Liver (tissue), 9 donors: Measurements from ENCODE around the gene EEF1B2. TPM values are rescaled to one million over a fixed set of nuclear protein-coding genes. Genes with fewer than 3 reads are reported as not detected.

Source experiments
- DNase-seq: peaks from one replicate; pipeline ENCODE4 v3.0.0-alpha.2; 2017; ENCODE audit warnings: low spot score
- H3K27ac ChIP-seq, 2 donors: one replicate each; pipeline ENCODE4 v1.7.0; 2013; ENCODE audit warnings: inconsistent platforms in 2 of 2, low read length in 2 of 2, control low read depth in 1 of 2, low read depth in 1 of 2, mild to moderate bottlenecking in 1 of 2
- H3K27me3 ChIP-seq, 4 donors: one replicate each; pipeline versions ENCODE4 v1.6.1 to v1.7.0; 2013; ENCODE audit warnings: low read length in 3 of 4, inconsistent platforms in 1 of 4, mild to moderate bottlenecking in 1 of 4, moderate library complexity in 1 of 4; ENCODE audit not compliant: control insufficient read depth in 4 of 4, insufficient read depth in 4 of 4
- H3K36me3 ChIP-seq, 4 donors: one replicate each; pipeline versions ENCODE4 v1.6.1 to v1.7.0; 2013; ENCODE audit warnings: low read length in 3 of 4, mild to moderate bottlenecking in 3 of 4, low read depth in 1 of 4, moderate library complexity in 1 of 4; ENCODE audit not compliant: control insufficient read depth in 4 of 4, insufficient read depth in 3 of 4
- H3K4me1 ChIP-seq, 4 donors: one replicate each; pipeline versions ENCODE4 v1.6.1 to v1.7.0; 2013; ENCODE audit warnings: low read length in 3 of 4, mild to moderate bottlenecking in 3 of 4, moderate library complexity in 1 of 4; ENCODE audit not compliant: control insufficient read depth in 4 of 4, insufficient read depth in 4 of 4
- H3K4me3 ChIP-seq, 3 donors: one replicate each; pipeline versions ENCODE4 v1.6.1 to v1.7.0; 2013; ENCODE audit warnings: low read length in 3 of 3, control low read depth in 1 of 3, low read depth in 1 of 3, mild to moderate bottlenecking in 1 of 3
- H3K9ac ChIP-seq, 2 donors: one replicate each; pipeline ENCODE4 v1.7.0; 2013; ENCODE audit warnings: low read length in 2 of 2, mild to moderate bottlenecking in 2 of 2, moderate library complexity in 2 of 2, control low read depth in 1 of 2, low read depth in 1 of 2
- H3K9me3 ChIP-seq, 4 donors: one replicate each; pipeline versions ENCODE4 v1.6.1 to v1.7.0; 2013; ENCODE audit warnings: low read length in 3 of 4; ENCODE audit not compliant: control insufficient read depth in 4 of 4
- ATF3 ChIP-seq: IDR thresholded peaks from 2 replicates; pipeline ENCODE4 v1.6.1; 2016; ENCODE audit warnings: antibody characterized with exemption
- CTCF ChIP-seq: fragments of 150-350 bp; IDR thresholded peaks from 2 replicates; pipeline ENCODE4 v1.5.1; 2017; ENCODE audit warnings: improper control_type of control experiment, low read depth, low read length; ENCODE audit not compliant: missing input control
- EGR1 ChIP-seq, 2 donors: IDR thresholded peaks; 2 replicates each; pipeline ENCODE4 v1.6.1; 2016 to 2018; ENCODE audit warnings: antibody characterized with exemption in 2 of 2, low read depth in 2 of 2
- FOXA1 ChIP-seq: IDR thresholded peaks from 2 replicates; pipeline ENCODE4 v1.6.1; 2016; ENCODE audit warnings: antibody characterized with exemption
- FOXA2 ChIP-seq: IDR thresholded peaks from 2 replicates; pipeline ENCODE4 v1.6.1; 2016; ENCODE audit warnings: antibody characterized with exemption
- GABPA ChIP-seq, 2 donors: IDR thresholded peaks in 1 of 2; conservative IDR thresholded peaks in 1 of 2; 2 replicates each; pipeline ENCODE4 v1.6.1; 2016; ENCODE audit warnings: antibody characterized with exemption in 2 of 2, mild to moderate bottlenecking in 1 of 2, moderate library complexity in 1 of 2
- HNF4A ChIP-seq, 2 donors: conservative IDR thresholded peaks; 2 replicates each; pipeline ENCODE4 v1.6.1; 2016; ENCODE audit warnings: antibody characterized with exemption in 2 of 2, mild to moderate bottlenecking in 2 of 2
- HNF4G ChIP-seq: IDR thresholded peaks from 2 replicates; pipeline ENCODE4 v1.6.1; 2016; ENCODE audit warnings: antibody characterized with exemption
- JUND ChIP-seq, 2 donors: IDR thresholded peaks; 2 replicates each; pipeline ENCODE4 v1.6.1; 2016; ENCODE audit warnings: antibody characterized with exemption in 2 of 2
- MAX ChIP-seq: IDR thresholded peaks from 2 replicates; pipeline ENCODE4 v1.6.1; 2016; ENCODE audit warnings: antibody characterized with exemption
- NR2F2 ChIP-seq: IDR thresholded peaks from 2 replicates; pipeline ENCODE4 v1.6.1; 2016; ENCODE audit warnings: antibody characterized with exemption
- RAD21 ChIP-seq, 2 donors: IDR thresholded peaks; 2 replicates each; pipeline ENCODE4 v1.6.1; 2016; ENCODE audit warnings: antibody characterized with exemption in 2 of 2, mild to moderate bottlenecking in 2 of 2
- REST ChIP-seq: IDR thresholded peaks from 2 replicates; pipeline ENCODE4 v1.6.1; 2016; ENCODE audit warnings: antibody characterized with exemption, mild to moderate bottlenecking
- RXRA ChIP-seq, 2 donors: IDR thresholded peaks; 2 replicates each; pipeline ENCODE4 v1.6.1; 2017 to 2018; ENCODE audit warnings: antibody characterized with exemption in 2 of 2, mild to moderate bottlenecking in 1 of 2
- SP1 ChIP-seq: IDR thresholded peaks from 2 replicates; pipeline ENCODE4 v1.6.1; 2018; ENCODE audit warnings: antibody characterized with exemption, mild to moderate bottlenecking
- TAF1 ChIP-seq: conservative IDR thresholded peaks from 2 replicates; pipeline ENCODE4 v1.6.1; 2016; ENCODE audit warnings: antibody characterized with exemption, mild to moderate bottlenecking
- YY1 ChIP-seq: IDR thresholded peaks from 2 replicates; pipeline ENCODE4 v1.6.1; 2016; ENCODE audit warnings: antibody characterized with exemption, mild to moderate bottlenecking
- ZBTB33 ChIP-seq: IDR thresholded peaks from 2 replicates; pipeline ENCODE4 v1.6.1; 2016; ENCODE audit warnings: antibody characterized with exemption
- WGBS: extraction: QIAGEN DNeasy Blood & Tissue Kit; methylation state at CpG from one replicate; pipeline ENCODE4 v1.1.7; 2013; 5-methylcytosine and 5-hydroxymethylcytosine counted together
- polyA plus RNA-seq, 2 donors: library from polyadenylated mRNA; stranded (reverse) in 1 of 2; unstranded in 1 of 2; fragments of 200-250 nt in 1 of 2; fragments of >200 nt in 1 of 2; fragmentation: Nextera tagmentation in 1 of 2; extraction: Ambion mirVana in 1 of 2; gene quantifications; one replicate each; pipeline versions ENCODE4 v1.2.1 to v1.2.3, GENCODE V29; 2013 to 2015
- total RNA-seq, 2 donors: library from RNA; depleted of rRNA; stranded (reverse); fragments of >200 nt; gene quantifications; one replicate each; pipeline ENCODE4 v1.2.3, GENCODE V29; 2014
- donor health status: healthy.
- donor health status: healthy.
- donor health status: healthy.
- donor health status: healthy.
- donor health status: healthy.

Gene EEF1B2
- total and polyA plus RNA-seq, 4 donors, result 143 to 365 (median 257) TPM

- TF ChIP-seq REST, result no peak
Observed at GRCh38 chr2:206189691-206190090, 30.0 kb downstream of the EEF1B2 start (continued).

GRCh38 chr2:206190111-206190510 is 30.4 kb downstream of the EEF1B2 start:
- TF ChIP-seq CTCF (no peak), NR2F2 (no peak), ZBTB33 (no peak), FOXA2 (no peak), TAF1 (no peak), REST (no peak), MAX (no peak), SP1 (no peak), ATF3 (no peak), YY1 (no peak), JUND (IDR thresholded peaks at IDR 0.05) (no peak), GABPA (IDR thresholded peaks at IDR 0.05 in 1 of 2, conservative IDR thresholded peaks at IDR 0.05 in 1 of 2) (no peak), EGR1 (IDR thresholded peaks at IDR 0.05; ENCODE audit: low read depth in 2 of 2) (no peak), HNF4A (conservative IDR thresholded peaks at IDR 0.05) (no peak), RXRA (IDR thresholded peaks at IDR 0.05) (no peak), RAD21 (IDR thresholded peaks at IDR 0.05) (no peak), FOXA1 (no peak), HNF4G (no peak)
- no peak for DNase-seq
- no peak overlapping the region for H3K4me3 ChIP-seq
- no peaks in the 10 kb centered on the region for H3K4me1 ChIP-seq
- no peaks in the 10 kb centered on the region for H3K9me3 ChIP-seq
- H3K36me3 ChIP-seq, result no peaks in the 10 kb centered on the region
- H3K27ac ChIP-seq, result no peak overlapping the region
- H3K27me3 ChIP-seq, result no peaks in the 10 kb centered on the region
- WGBS, result 73% methylated on average over 2 of the region's 2 CpGs
- no peak overlapping the region for H3K9ac ChIP-seq
